ENCODE measurements around the gene NFE2L2. TPM values are rescaled to one million over a fixed set of nuclear protein-coding genes. Genes with fewer than 3 reads are reported as not detected.

Gene NFE2L2
- total and polyA plus RNA-seq, 2 experiments from 2014 or later: 35.0 to 39.1 TPM

DNA sequence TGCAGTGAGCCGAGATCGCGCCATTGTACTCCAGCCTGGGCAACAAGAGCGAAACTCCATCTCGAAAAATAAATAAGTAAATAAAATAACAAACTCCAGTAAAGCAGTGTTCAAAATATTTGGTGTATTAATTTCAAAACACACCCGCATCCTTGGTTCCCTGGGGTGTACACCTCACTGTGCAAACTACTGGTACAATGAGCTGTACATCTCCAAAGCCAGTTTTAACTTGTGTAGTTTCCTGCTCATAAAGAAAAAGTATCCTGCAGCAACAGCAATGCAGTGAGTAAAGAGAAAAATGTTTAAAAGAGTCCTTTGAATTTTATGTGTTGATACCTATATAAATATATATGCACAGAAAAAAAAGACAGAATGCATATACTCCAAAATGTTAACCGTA, 4.4 kb upstream of the NFE2L2 start:
- Histone ChIP-seq H4K20me1 (replicated peaks; ENCODE audit: insufficient read depth) (no peaks in the 10 kb centered on the region), H3K9me2 (ENCODE audit: insufficient read depth) (no peaks in the 10 kb centered on the region), H3K4me3 (no peak overlapping the region), H3F3A (replicated peaks; ENCODE audit: low read depth) (no peaks in the 10 kb centered on the region), H2AFZ (no peak overlapping the region), H3K4me2 (no peak overlapping the region), H3K36me3 (ENCODE audit: insufficient read depth) (no peaks in the 10 kb centered on the region), H3K4me1 (ENCODE audit: insufficient read depth) (peaks cover 33% of the 10 kb centered on the region), H3K27me3 (ENCODE audit: insufficient read depth) (no peaks in the 10 kb centered on the region), H3K27ac (ENCODE audit: low read depth) (no peak overlapping the region), H3K79me2 (replicated peaks; ENCODE audit: insufficient read depth) (no peaks in the 10 kb centered on the region)
- H3K4me3 Mint-ChIP-seq: no peak overlapping the region
- TF ChIP-seq CTCF (conservative IDR thresholded peaks at IDR 0.05; ENCODE audit: low read depth in 2 of 2): no peak
- TF ChIP-seq JUNB (IDR thresholded peaks at IDR 0.05; ENCODE audit: unreplicated experiment): no peak
- no peak for TF ChIP-seq ETS1 (IDR thresholded peaks at IDR 0.05)
- no peak overlapping the region for H3K27ac Mint-ChIP-seq
- H3K4me1 Mint-ChIP-seq: peaks cover 44% of the 10 kb centered on the region
- DNase-seq (ENCODE audit: low spot score) (no peak), ATAC-seq (no peak)
- H3K9me3 Mint-ChIP-seq: no peaks in the 10 kb centered on the region
- H3K27me3 Mint-ChIP-seq (ENCODE audit: insufficient read depth, low read depth, poor library complexity): peaks cover 7% of the 10 kb centered on the region
- H3K36me3 Mint-ChIP-seq (ENCODE audit: low read depth): no peaks in the 10 kb centered on the region

GRCh38 chr2:177268187-177268871, 3.8 kb upstream of the NFE2L2 start:
- Histone ChIP-seq H3K27ac (ENCODE audit: low read depth) (no peak overlapping the region), H4K20me1 (replicated peaks; ENCODE audit: insufficient read depth) (no peaks in the 10 kb centered on the region), H2AFZ (no peak overlapping the region), H3K9me2 (ENCODE audit: insufficient read depth) (no peaks in the 10 kb centered on the region), H3K36me3 (ENCODE audit: insufficient read depth) (no peaks in the 10 kb centered on the region), H3K4me3 (no peak overlapping the region), H3K79me2 (replicated peaks; ENCODE audit: insufficient read depth) (peaks cover under 1% of the 10 kb centered on the region), H3K4me2 (no peak overlapping the region), H3F3A (replicated peaks; ENCODE audit: low read depth) (no peaks in the 10 kb centered on the region), H3K4me1 (ENCODE audit: insufficient read depth) (peaks cover 27% of the 10 kb centered on the region), H3K27me3 (ENCODE audit: insufficient read depth) (no peaks in the 10 kb centered on the region)
- no peak for DNase-seq (ENCODE audit: low spot score)
- Mint-ChIP-seq H3K27me3 (ENCODE audit: insufficient read depth, low read depth, poor library complexity) (peaks cover 7% of the 10 kb centered on the region), H3K27ac (no peak overlapping the region), H3K4me1 (peaks cover 39% of the 10 kb centered on the region), H3K9me3 (no peaks in the 10 kb centered on the region), H3K4me3 (no peak overlapping the region), H3K36me3 (ENCODE audit: low read depth) (no peaks in the 10 kb centered on the region)
- ATAC-seq: no peak
- TF ChIP-seq POLR2AphosphoS5 (IDR thresholded peaks at IDR 0.05; ENCODE audit: low read depth): no peak
- TF ChIP-seq, protein P1, sequence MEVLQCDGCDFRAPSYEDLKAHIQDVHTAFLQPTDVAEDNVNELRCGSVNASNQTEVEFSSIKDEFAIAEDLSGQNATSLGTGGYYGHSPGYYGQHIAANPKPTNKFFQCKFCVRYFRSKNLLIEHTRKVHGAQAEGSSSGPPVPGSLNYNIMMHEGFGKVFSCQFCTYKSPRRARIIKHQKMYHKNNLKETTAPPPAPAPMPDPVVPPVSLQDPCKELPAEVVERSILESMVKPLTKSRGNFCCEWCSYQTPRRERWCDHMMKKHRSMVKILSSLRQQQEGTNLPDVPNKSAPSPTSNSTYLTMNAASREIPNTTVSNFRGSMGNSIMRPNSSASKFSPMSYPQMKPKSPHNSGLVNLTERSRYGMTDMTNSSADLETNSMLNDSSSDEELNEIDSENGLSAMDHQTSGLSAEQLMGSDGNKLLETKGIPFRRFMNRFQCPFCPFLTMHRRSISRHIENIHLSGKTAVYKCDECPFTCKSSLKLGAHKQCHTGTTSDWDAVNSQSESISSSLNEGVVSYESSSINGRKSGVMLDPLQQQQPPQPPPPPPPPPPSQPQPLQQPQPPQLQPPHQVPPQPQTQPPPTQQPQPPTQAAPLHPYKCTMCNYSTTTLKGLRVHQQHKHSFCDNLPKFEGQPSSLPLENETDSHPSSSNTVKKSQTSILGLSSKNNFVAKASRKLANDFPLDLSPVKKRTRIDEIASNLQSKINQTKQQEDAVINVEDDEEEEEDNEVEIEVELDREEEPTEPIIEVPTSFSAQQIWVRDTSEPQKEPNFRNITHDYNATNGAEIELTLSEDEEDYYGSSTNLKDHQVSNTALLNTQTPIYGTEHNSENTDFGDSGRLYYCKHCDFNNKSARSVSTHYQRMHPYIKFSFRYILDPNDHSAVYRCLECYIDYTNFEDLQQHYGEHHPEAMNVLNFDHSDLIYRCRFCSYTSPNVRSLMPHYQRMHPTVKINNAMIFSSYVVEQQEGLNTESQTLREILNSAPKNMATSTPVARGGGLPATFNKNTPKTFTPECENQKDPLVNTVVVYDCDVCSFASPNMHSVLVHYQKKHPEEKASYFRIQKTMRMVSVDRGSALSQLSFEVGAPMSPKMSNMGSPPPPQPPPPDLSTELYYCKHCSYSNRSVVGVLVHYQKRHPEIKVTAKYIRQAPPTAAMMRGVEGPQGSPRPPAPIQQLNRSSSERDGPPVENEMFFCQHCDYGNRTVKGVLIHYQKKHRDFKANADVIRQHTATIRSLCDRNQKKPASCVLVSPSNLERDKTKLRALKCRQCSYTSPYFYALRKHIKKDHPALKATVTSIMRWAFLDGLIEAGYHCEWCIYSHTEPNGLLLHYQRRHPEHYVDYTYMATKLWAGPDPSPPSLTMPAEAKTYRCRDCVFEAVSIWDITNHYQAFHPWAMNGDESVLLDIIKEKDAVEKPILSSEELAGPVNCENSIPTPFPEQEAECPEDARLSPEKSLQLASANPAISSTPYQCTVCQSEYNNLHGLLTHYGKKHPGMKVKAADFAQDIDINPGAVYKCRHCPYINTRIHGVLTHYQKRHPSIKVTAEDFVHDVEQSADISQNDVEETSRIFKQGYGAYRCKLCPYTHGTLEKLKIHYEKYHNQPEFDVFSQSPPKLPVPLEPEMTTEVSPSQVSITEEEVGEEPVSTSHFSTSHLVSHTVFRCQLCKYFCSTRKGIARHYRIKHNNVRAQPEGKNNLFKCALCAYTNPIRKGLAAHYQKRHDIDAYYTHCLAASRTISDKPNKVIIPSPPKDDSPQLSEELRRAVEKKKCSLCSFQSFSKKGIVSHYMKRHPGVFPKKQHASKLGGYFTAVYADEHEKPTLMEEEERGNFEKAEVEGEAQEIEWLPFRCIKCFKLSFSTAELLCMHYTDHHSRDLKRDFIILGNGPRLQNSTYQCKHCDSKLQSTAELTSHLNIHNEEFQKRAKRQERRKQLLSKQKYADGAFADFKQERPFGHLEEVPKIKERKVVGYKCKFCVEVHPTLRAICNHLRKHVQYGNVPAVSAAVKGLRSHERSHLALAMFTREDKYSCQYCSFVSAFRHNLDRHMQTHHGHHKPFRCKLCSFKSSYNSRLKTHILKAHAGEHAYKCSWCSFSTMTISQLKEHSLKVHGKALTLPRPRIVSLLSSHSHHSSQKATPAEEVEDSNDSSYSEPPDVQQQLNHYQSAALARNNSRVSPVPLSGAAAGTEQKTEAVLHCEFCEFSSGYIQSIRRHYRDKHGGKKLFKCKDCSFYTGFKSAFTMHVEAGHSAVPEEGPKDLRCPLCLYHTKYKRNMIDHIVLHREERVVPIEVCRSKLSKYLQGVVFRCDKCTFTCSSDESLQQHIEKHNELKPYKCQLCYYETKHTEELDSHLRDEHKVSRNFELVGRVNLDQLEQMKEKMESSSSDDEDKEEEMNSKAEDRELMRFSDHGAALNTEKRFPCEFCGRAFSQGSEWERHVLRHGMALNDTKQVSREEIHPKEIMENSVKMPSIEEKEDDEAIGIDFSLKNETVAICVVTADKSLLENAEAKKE (CRISPR knock-in tag; IDR thresholded peaks at IDR 0.05): no peak
- TF ChIP-seq EZH2phosphoT487 (IDR thresholded peaks at IDR 0.05; ENCODE audit: unreplicated experiment): no peak
- no peak for TF ChIP-seq NANOG (IDR thresholded peaks at IDR 0.05; ENCODE audit: borderline replicate concordance)
- no peak for TF ChIP-seq EZH2 (IDR thresholded peaks at IDR 0.05; ENCODE audit: low read depth, unreplicated experiment)
- TF ChIP-seq JUNB (IDR thresholded peaks at IDR 0.05; ENCODE audit: unreplicated experiment): no peak

Measured in GM23338 (cell line).